ENCODE results near the gene SPACA7.
"Not testable (repeated sequence)": the region's sequence is repeated elsewhere in the genome, so short reads cannot be mapped to it uniquely, and the experiment has no call there.

DNA sequence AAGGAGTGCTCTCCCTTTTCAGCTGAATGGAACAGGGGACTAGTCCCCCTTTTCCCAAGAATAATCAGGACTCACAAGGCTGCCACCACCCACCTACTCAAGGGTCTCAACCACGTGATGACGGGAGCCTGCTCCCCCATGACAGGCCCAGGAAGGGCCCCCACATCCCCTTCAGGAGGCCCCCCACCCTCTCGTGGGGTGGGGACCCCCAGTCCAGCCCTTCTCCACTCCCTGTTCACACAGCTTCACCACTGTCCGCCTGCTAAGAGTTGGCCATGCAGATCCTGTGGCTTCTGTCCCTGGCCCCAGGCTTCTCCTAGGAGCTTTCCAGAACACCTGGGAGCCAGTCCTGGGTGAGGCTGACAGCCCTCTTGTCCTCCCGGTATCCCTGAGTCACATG is 56.6 kb downstream of the SPACA7 start:
- not testable (repeated sequence) for TF ChIP-seq EZH2 (IDR thresholded peaks at IDR 0.05); POLR2A (IDR thresholded peaks at IDR 0.05; ENCODE audit: borderline replicate concordance, extremely low read depth, insufficient read depth, insufficient read length); CTCF (IDR thresholded peaks at IDR 0.05 in 2 of 3, conservative IDR thresholded peaks at IDR 0.05 in 1 of 3; ENCODE audit: borderline replicate concordance in 1 of 3, insufficient read depth in 1 of 3, low read depth in 2 of 3, low read length in 2 of 3); POLR2AphosphoS5 (IDR thresholded peaks at IDR 0.05; ENCODE audit: low read depth, low read length); EZH2phosphoT487 (IDR thresholded peaks at IDR 0.05; ENCODE audit: borderline replicate concordance); SP1 (IDR thresholded peaks at IDR 0.05; ENCODE audit: low read depth); EGR1 (IDR thresholded peaks at IDR 0.05; ENCODE audit: low read depth)
- TF ChIP-seq, protein P1, sequence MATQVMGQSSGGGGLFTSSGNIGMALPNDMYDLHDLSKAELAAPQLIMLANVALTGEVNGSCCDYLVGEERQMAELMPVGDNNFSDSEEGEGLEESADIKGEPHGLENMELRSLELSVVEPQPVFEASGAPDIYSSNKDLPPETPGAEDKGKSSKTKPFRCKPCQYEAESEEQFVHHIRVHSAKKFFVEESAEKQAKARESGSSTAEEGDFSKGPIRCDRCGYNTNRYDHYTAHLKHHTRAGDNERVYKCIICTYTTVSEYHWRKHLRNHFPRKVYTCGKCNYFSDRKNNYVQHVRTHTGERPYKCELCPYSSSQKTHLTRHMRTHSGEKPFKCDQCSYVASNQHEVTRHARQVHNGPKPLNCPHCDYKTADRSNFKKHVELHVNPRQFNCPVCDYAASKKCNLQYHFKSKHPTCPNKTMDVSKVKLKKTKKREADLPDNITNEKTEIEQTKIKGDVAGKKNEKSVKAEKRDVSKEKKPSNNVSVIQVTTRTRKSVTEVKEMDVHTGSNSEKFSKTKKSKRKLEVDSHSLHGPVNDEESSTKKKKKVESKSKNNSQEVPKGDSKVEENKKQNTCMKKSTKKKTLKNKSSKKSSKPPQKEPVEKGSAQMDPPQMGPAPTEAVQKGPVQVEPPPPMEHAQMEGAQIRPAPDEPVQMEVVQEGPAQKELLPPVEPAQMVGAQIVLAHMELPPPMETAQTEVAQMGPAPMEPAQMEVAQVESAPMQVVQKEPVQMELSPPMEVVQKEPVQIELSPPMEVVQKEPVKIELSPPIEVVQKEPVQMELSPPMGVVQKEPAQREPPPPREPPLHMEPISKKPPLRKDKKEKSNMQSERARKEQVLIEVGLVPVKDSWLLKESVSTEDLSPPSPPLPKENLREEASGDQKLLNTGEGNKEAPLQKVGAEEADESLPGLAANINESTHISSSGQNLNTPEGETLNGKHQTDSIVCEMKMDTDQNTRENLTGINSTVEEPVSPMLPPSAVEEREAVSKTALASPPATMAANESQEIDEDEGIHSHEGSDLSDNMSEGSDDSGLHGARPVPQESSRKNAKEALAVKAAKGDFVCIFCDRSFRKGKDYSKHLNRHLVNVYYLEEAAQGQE (IDR thresholded peaks at IDR 0.05; ENCODE audit: low read depth) = not testable (repeated sequence)
- TF ChIP-seq, protein P2, sequence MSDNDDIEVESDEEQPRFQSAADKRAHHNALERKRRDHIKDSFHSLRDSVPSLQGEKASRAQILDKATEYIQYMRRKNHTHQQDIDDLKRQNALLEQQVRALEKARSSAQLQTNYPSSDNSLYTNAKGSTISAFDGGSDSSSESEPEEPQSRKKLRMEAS (IDR thresholded peaks at IDR 0.05) = not testable (repeated sequence)

All from HCT116 (cell line).